Measurements from ENCODE around the gene PDE6A.

Gene PDE6A

DNA sequence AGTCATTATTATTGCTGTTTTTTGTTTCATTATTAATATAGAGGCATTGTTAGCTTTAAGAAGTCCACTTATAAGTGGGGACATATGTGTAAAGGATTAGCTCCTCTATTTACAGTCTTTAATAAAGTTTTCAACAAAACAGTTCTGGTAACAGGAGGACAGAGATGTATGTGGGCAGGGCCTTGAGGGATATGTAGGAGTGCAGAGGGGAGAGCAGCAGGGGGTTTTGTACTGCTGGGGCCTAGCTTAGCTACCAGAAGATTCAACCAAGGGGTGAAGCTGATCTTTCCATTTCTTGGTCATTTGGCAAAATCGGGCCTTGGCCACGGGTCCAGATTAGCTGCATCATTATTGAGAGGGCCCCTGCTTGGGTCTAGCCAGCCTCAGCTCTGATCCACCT, 124.6 kb downstream of the PDE6A start:
- DNase-seq: no peak

DNA sequence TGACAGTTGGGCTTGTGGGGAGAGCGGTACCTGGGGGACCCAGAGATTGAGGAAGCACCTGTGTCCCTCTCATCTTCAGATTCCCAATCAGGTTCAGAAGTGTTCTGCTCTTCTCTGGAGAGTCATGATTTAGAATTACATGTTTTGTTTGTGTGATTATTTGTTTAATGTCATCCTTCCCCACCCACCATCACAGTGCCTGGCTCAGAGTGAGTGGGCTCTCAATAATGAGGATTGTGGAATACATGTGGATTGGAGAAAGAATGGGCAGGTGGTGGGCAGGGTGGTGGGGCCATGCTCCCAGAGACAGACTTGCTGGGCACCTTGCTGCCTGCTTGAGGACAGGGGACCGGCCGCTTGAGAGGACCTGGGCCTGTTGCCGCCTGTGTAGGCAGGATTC, 126.5 kb downstream of the PDE6A start:
- no peak for DNase-seq

DNA sequence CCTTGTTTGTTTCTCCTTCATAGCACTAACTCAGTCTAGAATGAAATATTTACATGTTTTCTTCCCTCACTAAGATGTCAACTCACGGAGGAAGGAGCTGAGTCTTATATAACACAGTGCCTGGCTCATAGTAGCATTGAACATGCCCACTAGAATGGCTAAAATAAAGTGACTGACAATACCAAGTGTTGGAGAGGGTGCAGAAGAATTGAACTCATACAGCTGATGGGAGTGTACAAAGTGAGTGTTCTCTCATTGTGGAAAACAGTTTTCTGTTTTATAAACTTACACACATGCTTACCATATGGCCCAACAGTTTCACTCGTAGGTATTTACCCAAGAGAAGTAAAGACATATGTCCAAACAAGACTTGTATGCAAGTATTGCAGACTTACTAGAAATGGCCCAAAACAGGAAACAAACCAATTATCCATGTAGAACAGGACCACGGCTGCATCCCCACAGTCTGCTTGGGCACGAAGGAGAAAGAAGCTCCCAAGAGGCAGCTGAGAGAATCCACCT, 127.0 kb downstream of the PDE6A start:
- no peak for DNase-seq

DNA sequence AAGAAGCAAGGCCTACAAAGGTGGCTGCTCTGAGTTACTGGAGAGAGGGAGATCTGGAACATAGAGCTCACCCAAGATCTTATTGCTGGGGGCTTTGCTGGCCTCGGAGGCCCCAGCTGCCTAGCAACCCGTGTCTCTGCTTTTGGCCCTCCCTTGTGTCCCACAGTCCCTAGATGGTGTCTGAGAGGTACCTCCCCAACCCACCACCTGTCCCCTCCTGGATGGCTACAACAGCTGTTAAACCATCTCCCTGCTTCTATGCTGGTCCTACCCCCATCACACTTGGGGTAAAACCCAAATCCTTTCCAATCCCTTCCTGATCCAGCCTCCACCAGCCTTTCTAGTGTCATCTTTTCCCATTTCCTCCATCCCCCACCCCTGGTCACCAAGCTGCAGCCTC, 127.9 kb downstream of the PDE6A start:
- DNase-seq: no peak

DNA sequence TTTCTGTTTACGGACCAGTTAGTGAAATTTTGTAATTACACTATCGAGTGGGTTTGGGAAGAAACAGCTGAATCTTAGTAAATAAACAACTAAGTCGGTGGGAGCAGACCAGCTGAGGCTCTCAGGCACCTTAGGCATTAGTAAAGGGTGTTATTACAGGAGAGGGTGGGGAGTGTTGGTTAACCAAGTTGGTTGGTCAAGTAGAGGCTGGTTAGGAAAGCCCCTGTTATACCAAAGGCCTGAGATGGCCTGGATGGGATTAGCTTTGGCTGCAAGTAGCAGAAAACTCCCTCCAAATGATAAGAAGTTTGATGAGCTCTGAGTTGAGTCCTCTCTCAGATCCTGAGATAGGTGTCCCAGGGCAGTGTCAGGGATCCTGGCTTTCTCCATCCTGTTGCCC, 133.1 kb downstream of the PDE6A start:
- DNase-seq: no peak

DNA sequence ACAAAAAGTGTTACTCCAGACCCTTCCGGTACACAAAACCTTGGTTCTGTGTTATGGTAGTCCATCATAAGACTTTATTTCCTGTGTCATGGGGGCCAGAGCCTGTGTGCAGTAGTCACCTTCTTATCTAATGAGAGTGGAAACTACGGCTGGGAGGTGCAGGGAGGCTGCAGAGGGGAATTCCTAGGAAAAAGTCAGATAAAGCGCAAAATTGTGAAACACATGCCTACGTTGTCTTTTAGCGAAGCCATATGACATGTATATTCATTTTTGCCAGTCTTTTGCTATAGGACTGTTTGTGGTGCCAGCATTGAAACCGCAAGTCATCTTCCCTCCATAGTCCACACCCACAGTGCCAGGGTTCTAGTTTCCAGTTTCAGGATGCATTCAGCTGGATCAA, 133.7 kb downstream of the PDE6A start:
- no peak for DNase-seq

DNA sequence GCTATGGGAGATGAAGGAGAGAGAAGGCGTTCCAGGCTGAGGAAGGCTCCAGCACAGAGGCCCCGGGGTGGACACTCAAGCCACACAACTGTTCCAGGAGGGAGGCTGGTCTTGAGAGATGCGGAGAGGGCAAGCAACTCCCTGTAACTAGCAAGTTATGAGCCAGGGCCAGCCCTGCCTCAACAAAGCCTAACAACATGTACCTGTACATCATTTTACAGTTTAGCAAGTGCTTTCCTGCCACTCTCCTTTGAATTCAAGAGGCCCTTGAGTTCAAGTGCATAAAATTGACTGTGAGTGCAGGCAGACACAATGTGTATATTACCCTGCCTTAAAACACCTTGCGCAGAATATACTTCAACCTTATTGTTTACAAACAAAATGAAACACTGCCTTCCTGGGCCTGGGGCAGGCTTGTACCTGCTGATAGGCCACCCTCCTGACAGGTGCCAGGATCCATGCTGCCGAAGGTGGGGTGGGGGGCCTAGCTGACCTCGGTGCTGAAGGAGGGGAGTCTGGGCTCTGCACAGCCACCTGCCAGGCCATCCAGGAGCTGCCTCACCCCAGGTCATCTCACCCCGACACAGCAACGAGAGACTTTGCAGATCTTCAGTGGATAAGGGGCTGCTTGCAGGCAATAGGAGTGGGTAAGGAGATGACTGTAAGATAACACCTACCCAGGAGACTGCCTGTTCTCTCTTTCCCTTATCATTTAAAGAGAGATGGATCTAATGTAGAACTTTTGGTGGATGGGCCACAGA, 134.5 kb downstream of the PDE6A start:
- no peak for DNase-seq

DNA sequence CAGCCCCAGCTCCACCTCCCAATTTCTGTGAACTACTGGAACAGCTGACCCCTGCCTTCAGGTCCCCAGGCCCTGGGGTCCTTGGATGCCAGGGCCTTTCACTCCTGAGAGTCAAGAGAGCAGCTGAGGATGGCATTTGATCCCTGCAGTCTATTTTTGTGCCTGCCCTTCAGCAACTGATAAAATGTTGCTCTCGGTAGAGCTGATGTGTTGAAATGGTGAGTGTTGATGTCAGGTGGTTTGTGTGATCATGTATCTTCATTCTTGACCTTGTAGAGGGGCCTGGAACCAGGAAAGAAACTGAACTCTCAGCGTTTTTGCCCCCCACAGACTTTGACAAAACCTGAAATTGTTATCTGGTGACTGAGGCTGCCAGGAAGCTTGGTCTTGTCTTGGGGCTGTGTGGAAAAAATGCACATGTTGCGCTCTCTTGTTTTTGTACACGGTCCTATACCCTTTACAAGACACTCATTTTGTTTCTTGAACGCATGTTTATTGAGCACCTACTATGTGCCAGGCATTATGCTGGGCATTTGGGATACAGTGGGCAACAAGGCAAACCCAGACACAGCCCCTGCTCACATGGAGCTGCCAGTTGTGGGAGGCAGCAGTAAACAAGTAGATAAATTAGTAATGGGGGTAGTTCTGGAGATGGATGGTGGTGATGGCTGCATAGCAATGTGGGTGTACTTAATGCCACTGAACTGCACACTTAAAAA, 136.2 kb downstream of the PDE6A start:
- no peak for DNase-seq

All from amygdala (tissue), 56 donors.